HEK293 (cell line): ENCODE results near the gene GAK.

Source experiments
- CTCF ChIA-PET: fragments of 350-600 bp; formaldehyde crosslinking; extraction: SDS; loops from one replicate; lab custom pipeline; 2021; ENCODE audit warnings: antibody characterized with exemption; lab: Yijun Ruan, JAX
- POLR2A ChIA-PET: fragments of 300-600 bp; formaldehyde crosslinking; extraction: SDS; loops from one replicate; lab custom pipeline; 2020; ENCODE audit warnings: antibody characterized with exemption, inconsistent platforms; lab: Yijun Ruan, JAX
- H3K27ac ChIP-seq: fragments of 200-500 bp; sonication (Bioruptor generic); 2 replicates; pipeline ENCODE4 v1.5.1; 2014; ENCODE audit warnings: low read depth, low read length, control low read depth, inconsistent platforms; ENCODE audit errors: extremely low read depth
- H3K36me3 ChIP-seq, 2 experiments: fragments of 200-500 bp in 1 of 2; sonication (Bioruptor generic) in 1 of 2; 1 replicate in 1 of 2; 2 replicates in 1 of 2; pipeline ENCODE4 v1.5.1; 2014 to 2017; ENCODE audit warnings: inconsistent platforms in 2 of 2, low read length in 2 of 2; ENCODE audit not compliant: control insufficient read depth in 2 of 2, insufficient read depth in 1 of 2
- H3K4me1 ChIP-seq: fragments of 200-500 bp; sonication (Bioruptor generic); 2 replicates; pipeline ENCODE4 v1.5.1; 2014; ENCODE audit warnings: mild to moderate bottlenecking, low read length, inconsistent platforms; ENCODE audit not compliant: control insufficient read depth, insufficient read depth
- H3K4me3 ChIP-seq: 2 replicates; pipeline ENCODE4 v1.5.1; 2011; ENCODE audit warnings: low read depth, mild to moderate bottlenecking, control low read depth, low read length, moderate library complexity
- H3K9me3 ChIP-seq: fragments of 200-500 bp; sonication (Bioruptor generic); 2 replicates; pipeline ENCODE4 v1.5.1; 2014; ENCODE audit warnings: low read depth, low read length, inconsistent platforms; ENCODE audit not compliant: control insufficient read depth, insufficient read depth
- BCL11A ChIP-seq: fragments of 450-650 bp; formaldehyde crosslinking; IDR thresholded peaks from 2 replicates; pipeline ENCODE4 v1.5.1; 2016; ENCODE audit warnings: low read depth, missing biosample characterization, missing genetic modification characterization
- BCL11B ChIP-seq: fragments of 450-650 bp; formaldehyde crosslinking; IDR thresholded peaks from 2 replicates; pipeline ENCODE4 v1.5.1; 2016; ENCODE audit warnings: low read depth, missing biosample characterization, missing genetic modification characterization
- FEZF1 ChIP-seq: fragments of 450-650 bp; formaldehyde crosslinking; IDR thresholded peaks from 2 replicates; pipeline ENCODE4 v1.5.1; 2016; ENCODE audit warnings: missing biosample characterization, missing genetic modification characterization
- GLI4 ChIP-seq: fragments of 450-650 bp; formaldehyde crosslinking; IDR thresholded peaks from 2 replicates; pipeline ENCODE4 v1.5.1; 2016; ENCODE audit warnings: missing biosample characterization, missing genetic modification characterization
- GLIS1 ChIP-seq: fragments of 450-650 bp; formaldehyde crosslinking; IDR thresholded peaks from 2 replicates; pipeline ENCODE4 v1.5.1; 2016; ENCODE audit warnings: missing biosample characterization, missing genetic modification characterization
- KLF8 ChIP-seq: fragments of 450-650 bp; formaldehyde crosslinking; IDR thresholded peaks from 2 replicates; pipeline ENCODE4 v1.5.1; 2016; ENCODE audit warnings: missing biosample characterization, missing genetic modification characterization
- SP7 ChIP-seq: fragments of 450-650 bp; formaldehyde crosslinking; IDR thresholded peaks from 2 replicates; pipeline ENCODE4 v1.5.1; 2016; ENCODE audit warnings: missing biosample characterization, missing genetic modification characterization
- ZBTB11 ChIP-seq: fragments of 450-650 bp; formaldehyde crosslinking; conservative IDR thresholded peaks from 2 replicates; pipeline ENCODE4 v1.5.1; 2016; ENCODE audit warnings: low read depth, missing biosample characterization, missing genetic modification characterization
- ZBTB6 ChIP-seq: fragments of 450-650 bp; formaldehyde crosslinking; IDR thresholded peaks from 2 replicates; pipeline ENCODE4 v1.5.1; 2017; ENCODE audit warnings: missing biosample characterization, missing genetic modification characterization
- ZNF239 ChIP-seq: fragments of 450-650 bp; formaldehyde crosslinking; IDR thresholded peaks from 2 replicates; pipeline ENCODE4 v1.5.1; 2016; ENCODE audit warnings: missing biosample characterization, missing genetic modification characterization
- ZNF324 ChIP-seq: fragments of 450-650 bp; formaldehyde crosslinking; IDR thresholded peaks from 2 replicates; pipeline ENCODE4 v1.5.1; 2016; ENCODE audit warnings: missing biosample characterization, missing genetic modification characterization
- ZNF362 ChIP-seq: fragments of 450-650 bp; formaldehyde crosslinking; IDR thresholded peaks from 2 replicates; pipeline ENCODE4 v1.5.1; 2016; ENCODE audit warnings: missing biosample characterization, missing genetic modification characterization
- ZNF501 ChIP-seq: fragments of 450-650 bp; formaldehyde crosslinking; IDR thresholded peaks from 2 replicates; pipeline ENCODE4 v1.5.1; 2016; ENCODE audit warnings: missing biosample characterization, missing genetic modification characterization
- ZNF521 ChIP-seq: fragments of 450-650 bp; formaldehyde crosslinking; IDR thresholded peaks from 2 replicates; pipeline ENCODE4 v1.5.1; 2017; ENCODE audit warnings: missing biosample characterization, mild to moderate bottlenecking, missing genetic modification characterization
- ZNF530 ChIP-seq: fragments of 450-650 bp; formaldehyde crosslinking; IDR thresholded peaks from 2 replicates; pipeline ENCODE4 v1.5.1; 2016; ENCODE audit warnings: low read depth, missing biosample characterization, missing genetic modification characterization
- ZNF549 ChIP-seq: fragments of 450-650 bp; IDR thresholded peaks from 2 replicates; pipeline ENCODE4 v1.5.1; 2018; ENCODE audit warnings: missing biosample characterization, missing genetic modification characterization, mild to moderate bottlenecking, inconsistent platforms, moderate library complexity
- TF ChIP-seq, protein P1 (sequence below): fragments of 450-650 bp; formaldehyde crosslinking; IDR thresholded peaks from 2 replicates; pipeline ENCODE4 v1.5.1; 2016; ENCODE audit warnings: missing biosample characterization, missing genetic modification characterization
- TF ChIP-seq, protein P2 (sequence below): fragments of 450-650 bp; formaldehyde crosslinking; IDR thresholded peaks from 2 replicates; pipeline ENCODE4 v1.5.1; 2016; ENCODE audit warnings: missing biosample characterization, missing genetic modification characterization, borderline replicate concordance
- TF ChIP-seq, protein P3 (sequence below): fragments of 450-650 bp; formaldehyde crosslinking; IDR thresholded peaks from 2 replicates; pipeline ENCODE4 v1.5.1; 2016; ENCODE audit warnings: missing biosample characterization, missing genetic modification characterization

GAK gene

GRCh38 chr4:872241-872981 is 59.7 kb downstream of the GAK start:
- H3K27ac ChIP-seq, result no peak overlapping the region
- TF ChIP-seq BCL11A (no peak), ZNF521 (tag by site-specific recombination) (no peak), ZNF239 (tag by site-specific recombination) (no peak), FEZF1 (tag by site-specific recombination) (no peak), GLI4 (tag by site-specific recombination) (no peak), ZNF324 (tag by site-specific recombination) (no peak), ZBTB6 (tag by site-specific recombination) (no peak), GLIS1 (no peak), ZNF530 (tag by site-specific recombination) (no peak), ZNF501 (no peak)
- TF ChIP-seq, protein P1, sequence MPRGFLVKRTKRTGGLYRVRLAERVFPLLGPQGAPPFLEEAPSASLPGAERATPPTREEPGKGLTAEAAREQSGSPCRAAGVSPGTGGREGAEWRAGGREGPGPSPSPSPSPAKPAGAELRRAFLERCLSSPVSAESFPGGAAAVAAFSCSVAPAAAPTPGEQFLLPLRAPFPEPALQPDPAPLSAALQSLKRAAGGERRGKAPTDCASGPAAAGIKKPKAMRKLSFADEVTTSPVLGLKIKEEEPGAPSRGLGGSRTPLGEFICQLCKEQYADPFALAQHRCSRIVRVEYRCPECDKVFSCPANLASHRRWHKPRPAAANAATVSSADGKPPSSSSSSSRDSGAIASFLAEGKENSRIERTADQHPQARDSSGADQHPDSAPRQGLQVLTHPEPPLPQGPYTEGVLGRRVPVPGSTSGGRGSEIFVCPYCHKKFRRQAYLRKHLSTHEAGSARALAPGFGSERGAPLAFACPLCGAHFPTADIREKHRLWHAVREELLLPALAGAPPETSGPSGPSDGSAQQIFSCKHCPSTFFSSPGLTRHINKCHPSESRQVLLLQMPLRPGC (tag by site-specific recombination), result no peak
- TF ChIP-seq, protein P2, sequence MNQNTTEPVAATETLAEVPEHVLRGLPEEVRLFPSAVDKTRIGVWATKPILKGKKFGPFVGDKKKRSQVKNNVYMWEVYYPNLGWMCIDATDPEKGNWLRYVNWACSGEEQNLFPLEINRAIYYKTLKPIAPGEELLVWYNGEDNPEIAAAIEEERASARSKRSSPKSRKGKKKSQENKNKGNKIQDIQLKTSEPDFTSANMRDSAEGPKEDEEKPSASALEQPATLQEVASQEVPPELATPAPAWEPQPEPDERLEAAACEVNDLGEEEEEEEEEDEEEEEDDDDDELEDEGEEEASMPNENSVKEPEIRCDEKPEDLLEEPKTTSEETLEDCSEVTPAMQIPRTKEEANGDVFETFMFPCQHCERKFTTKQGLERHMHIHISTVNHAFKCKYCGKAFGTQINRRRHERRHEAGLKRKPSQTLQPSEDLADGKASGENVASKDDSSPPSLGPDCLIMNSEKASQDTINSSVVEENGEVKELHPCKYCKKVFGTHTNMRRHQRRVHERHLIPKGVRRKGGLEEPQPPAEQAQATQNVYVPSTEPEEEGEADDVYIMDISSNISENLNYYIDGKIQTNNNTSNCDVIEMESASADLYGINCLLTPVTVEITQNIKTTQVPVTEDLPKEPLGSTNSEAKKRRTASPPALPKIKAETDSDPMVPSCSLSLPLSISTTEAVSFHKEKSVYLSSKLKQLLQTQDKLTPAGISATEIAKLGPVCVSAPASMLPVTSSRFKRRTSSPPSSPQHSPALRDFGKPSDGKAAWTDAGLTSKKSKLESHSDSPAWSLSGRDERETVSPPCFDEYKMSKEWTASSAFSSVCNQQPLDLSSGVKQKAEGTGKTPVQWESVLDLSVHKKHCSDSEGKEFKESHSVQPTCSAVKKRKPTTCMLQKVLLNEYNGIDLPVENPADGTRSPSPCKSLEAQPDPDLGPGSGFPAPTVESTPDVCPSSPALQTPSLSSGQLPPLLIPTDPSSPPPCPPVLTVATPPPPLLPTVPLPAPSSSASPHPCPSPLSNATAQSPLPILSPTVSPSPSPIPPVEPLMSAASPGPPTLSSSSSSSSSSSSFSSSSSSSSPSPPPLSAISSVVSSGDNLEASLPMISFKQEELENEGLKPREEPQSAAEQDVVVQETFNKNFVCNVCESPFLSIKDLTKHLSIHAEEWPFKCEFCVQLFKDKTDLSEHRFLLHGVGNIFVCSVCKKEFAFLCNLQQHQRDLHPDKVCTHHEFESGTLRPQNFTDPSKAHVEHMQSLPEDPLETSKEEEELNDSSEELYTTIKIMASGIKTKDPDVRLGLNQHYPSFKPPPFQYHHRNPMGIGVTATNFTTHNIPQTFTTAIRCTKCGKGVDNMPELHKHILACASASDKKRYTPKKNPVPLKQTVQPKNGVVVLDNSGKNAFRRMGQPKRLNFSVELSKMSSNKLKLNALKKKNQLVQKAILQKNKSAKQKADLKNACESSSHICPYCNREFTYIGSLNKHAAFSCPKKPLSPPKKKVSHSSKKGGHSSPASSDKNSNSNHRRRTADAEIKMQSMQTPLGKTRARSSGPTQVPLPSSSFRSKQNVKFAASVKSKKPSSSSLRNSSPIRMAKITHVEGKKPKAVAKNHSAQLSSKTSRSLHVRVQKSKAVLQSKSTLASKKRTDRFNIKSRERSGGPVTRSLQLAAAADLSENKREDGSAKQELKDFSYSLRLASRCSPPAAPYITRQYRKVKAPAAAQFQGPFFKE (tag by site-specific recombination), result no peak
- TF ChIP-seq, protein P3, sequence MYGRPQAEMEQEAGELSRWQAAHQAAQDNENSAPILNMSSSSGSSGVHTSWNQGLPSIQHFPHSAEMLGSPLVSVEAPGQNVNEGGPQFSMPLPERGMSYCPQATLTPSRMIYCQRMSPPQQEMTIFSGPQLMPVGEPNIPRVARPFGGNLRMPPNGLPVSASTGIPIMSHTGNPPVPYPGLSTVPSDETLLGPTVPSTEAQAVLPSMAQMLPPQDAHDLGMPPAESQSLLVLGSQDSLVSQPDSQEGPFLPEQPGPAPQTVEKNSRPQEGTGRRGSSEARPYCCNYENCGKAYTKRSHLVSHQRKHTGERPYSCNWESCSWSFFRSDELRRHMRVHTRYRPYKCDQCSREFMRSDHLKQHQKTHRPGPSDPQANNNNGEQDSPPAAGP (tag by site-specific recombination), result no peak
- H3K9me3 ChIP-seq, result no peaks in the 10 kb centered on the region
- H3K4me3 ChIP-seq, result no peak overlapping the region
- no peaks in the 10 kb centered on the region for H3K4me1 ChIP-seq
- peaks cover 0 to 84% of the 10 kb centered on the region in 2 experiments; a peak in 1 of 3 replicates for H3K36me3 ChIP-seq
- POLR2A ChIA-PET, result no interaction called here
- CTCF ChIA-PET, result no interaction called here

- peaks cover 0 to 85% of the 10 kb centered on the region in 2 experiments; a peak in 1 of 3 replicates for H3K36me3 ChIP-seq
- no peak overlapping the region for H3K27ac ChIP-seq
- H3K4me1 ChIP-seq, result no peaks in the 10 kb centered on the region
- ChIA-PET CTCF (no interaction called here), POLR2A (no interaction called here)
- no peak overlapping the region for H3K4me3 ChIP-seq
- no peaks in the 10 kb centered on the region for H3K9me3 ChIP-seq
- no peak for TF ChIP-seq ZNF549 (tag by site-specific recombination)
- TF ChIP-seq FEZF1 (tag by site-specific recombination), result no peak
- TF ChIP-seq BCL11B (tag by site-specific recombination), result no peak
- TF ChIP-seq ZBTB11 (tag by site-specific recombination), result no peak
- no peak for TF ChIP-seq GLI4 (tag by site-specific recombination)
- no peak for TF ChIP-seq KLF8 (tag by site-specific recombination)
- no peak for TF ChIP-seq SP7 (tag by site-specific recombination)
- TF ChIP-seq ZNF362, result no peak
These were observed 60.6 kb downstream of the GAK start for GRCh38 chr4:871484-871883.
